Breast epithelium (tissue), 3 donors: ENCODE results near the gene AK1.

Experiments used
- CTCF ChIP-seq, 3 donors: fragments of 450-650 bp; IDR thresholded peaks; one replicate each; pipeline ENCODE4 v1.5.1; 2016 to 2017; ENCODE audit warnings: antibody characterized with exemption in 3 of 3, mild to moderate bottlenecking in 3 of 3, moderate library complexity in 3 of 3
- POLR2AphosphoS5 ChIP-seq, 3 donors: sonication (generic); formaldehyde crosslinking; IDR thresholded peaks; one replicate each; pipeline ENCODE4 v1.6.1; 2017; ENCODE audit warnings: antibody characterized with exemption in 3 of 3

DNA sequence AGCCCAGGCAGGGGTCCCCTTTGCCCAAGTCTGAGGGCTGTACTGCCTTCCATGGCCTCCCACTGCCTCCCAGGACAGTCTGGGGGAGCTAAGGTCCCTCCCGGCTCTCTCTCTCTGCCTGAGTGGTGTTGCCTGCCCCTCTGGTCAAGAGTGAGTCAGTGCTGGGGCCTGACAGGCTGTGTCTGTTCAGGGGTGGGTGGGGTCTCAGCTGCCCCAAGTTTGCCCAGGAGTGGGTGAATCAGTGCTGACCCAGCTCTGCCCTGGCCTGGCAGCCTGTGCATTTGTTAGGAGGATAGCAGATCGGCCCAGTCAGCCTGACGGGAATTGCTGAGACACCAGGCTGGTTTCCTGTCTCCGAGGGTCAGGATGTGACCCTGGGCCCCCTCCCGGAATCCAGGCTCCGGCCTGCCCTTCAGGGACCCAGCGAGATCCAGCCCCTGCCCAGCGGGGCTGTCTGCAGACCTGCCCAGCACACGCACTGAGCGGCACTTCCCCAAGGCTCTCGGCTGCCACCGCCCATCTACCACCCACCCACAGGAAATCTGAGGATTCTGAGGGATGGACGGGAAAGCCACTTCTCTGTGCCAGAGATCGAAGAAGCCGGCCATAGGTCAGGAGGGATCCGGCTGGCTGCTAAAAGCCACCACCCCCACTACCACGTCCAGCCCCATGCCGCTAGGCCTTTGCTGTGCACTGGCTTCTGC, 38.9 kb downstream of the AK1 start:
- TF ChIP-seq CTCF (IDR thresholded peaks at IDR 0.05) (no peak), POLR2AphosphoS5 (IDR thresholded peaks at IDR 0.05) (peak in 2 of 3 donors; percentile 53 to 70)
